NCI-H146 treated with DMSO at 0.1 percent for 48 hours (cell line): ENCODE data around the gene PCBP3.
"Not testable (repeated sequence)": the region's sequence is repeated elsewhere in the genome, so short reads cannot be mapped to it uniquely, and the experiment has no call there.

Source experiments
- DNase-seq: peaks from one replicate; lab custom pipeline; 2025; ENCODE audit not compliant: unreplicated experiment; lab: John Stamatoyannopoulos, UW

Gene PCBP3

GRCh38 chr21:45887788-45888187 lies 244.3 kb downstream of the PCBP3 start:
- no peak for DNase-seq

- no peak for DNase-seq
Measured at GRCh38 chr21:45888386-45889009, 245.0 kb downstream of the PCBP3 start.

- no peak for DNase-seq
Measured at GRCh38 chr21:45889256-45889655, 245.7 kb downstream of the PCBP3 start.

GRCh38 chr21:45889961-45890360 lies 246.4 kb downstream of the PCBP3 start:
- DNase-seq, result no peak

- DNase-seq, result no peak
Measured at GRCh38 chr21:45891388-45892155, 248.0 kb downstream of the PCBP3 start.

GRCh38 chr21:45892156-45892915 lies 248.8 kb downstream of the PCBP3 start:
- DNase-seq, result no peak

GRCh38 chr21:45892916-45893739 lies 249.6 kb downstream of the PCBP3 start:
- DNase-seq, result no peak

- DNase-seq, result no peak
Measured at GRCh38 chr21:45893740-45894449, 250.4 kb downstream of the PCBP3 start.

- no peak for DNase-seq
Measured at GRCh38 chr21:45894450-45894825, 250.9 kb downstream of the PCBP3 start.

- DNase-seq, result no peak
Measured at GRCh38 chr21:45894906-45895777, 251.6 kb downstream of the PCBP3 start.

- DNase-seq, result no peak
Measured at GRCh38 chr21:45895778-45896370, 252.3 kb downstream of the PCBP3 start.

- not testable (repeated sequence) for DNase-seq
Measured at GRCh38 chr21:45896431-45896830, 252.9 kb downstream of the PCBP3 start.

GRCh38 chr21:45897191-45898027 lies 253.9 kb downstream of the PCBP3 start:
- no peak for DNase-seq

- DNase-seq, result no peak
Measured at GRCh38 chr21:45898028-45898350, 254.5 kb downstream of the PCBP3 start.

- DNase-seq, result no peak
Measured at GRCh38 chr21:45898781-45899180, 255.3 kb downstream of the PCBP3 start.

- DNase-seq, result no peak
Measured at GRCh38 chr21:45899317-45900033, 255.9 kb downstream of the PCBP3 start.

GRCh38 chr21:45900034-45900868 lies 256.7 kb downstream of the PCBP3 start:
- no peak for DNase-seq
